HepG2 (cell line): ENCODE measurements around the gene TSSK3. TPM values are rescaled to one million over a fixed set of nuclear protein-coding genes. Genes with fewer than 3 reads are reported as not detected.

ENCODE experiments used
- CC2D1A ChIP-seq: sonication (generic); formaldehyde crosslinking; IDR thresholded peaks from 2 replicates; pipeline ENCODE4 v1.8.1; 2023; ENCODE audit warnings: mild to moderate bottlenecking, missing genetic modification reagents
- CHD4 ChIP-seq: fragments of 200-600 bp; sonication (generic); IDR thresholded peaks from 2 replicates; pipeline ENCODE4 v1.7.0; 2017; ENCODE audit warnings: mild to moderate bottlenecking, low read length, borderline replicate concordance
- DR1 ChIP-seq: sonication (generic); formaldehyde crosslinking; IDR thresholded peaks from 2 replicates; pipeline ENCODE4 v1.8.0; 2021; ENCODE audit warnings: mild to moderate bottlenecking, missing genetic modification reagents, inconsistent platforms
- FOXK1 ChIP-seq: sonication (generic); formaldehyde crosslinking; IDR thresholded peaks from 2 replicates; pipeline ENCODE4 v1.4.0; 2020; ENCODE audit warnings: low read depth, missing genetic modification reagents, borderline replicate concordance
- HNF1B ChIP-seq: sonication (generic); formaldehyde crosslinking; IDR thresholded peaks from 2 replicates; pipeline ENCODE4 v1.5.1; 2020; ENCODE audit warnings: mild to moderate bottlenecking, moderate library complexity, missing genetic modification reagents
- IRF2 ChIP-seq: IDR thresholded peaks from 2 replicates; pipeline ENCODE4 v1.6.1; 2018; ENCODE audit warnings: missing genetic modification reagents, missing compliant biosample characterization
- KDM2A ChIP-seq: sonication (generic); formaldehyde crosslinking; IDR thresholded peaks from 2 replicates; pipeline ENCODE4 v1.4.0; 2020; ENCODE audit warnings: low read depth, missing genetic modification reagents, borderline replicate concordance
- MIER3 ChIP-seq: IDR thresholded peaks from 2 replicates; pipeline ENCODE4 v1.6.1; 2016; ENCODE audit warnings: missing compliant biosample characterization, borderline replicate concordance
- MYNN ChIP-seq: sonication (generic); formaldehyde crosslinking; IDR thresholded peaks from 2 replicates; pipeline ENCODE4 v1.4.0; 2020; ENCODE audit warnings: mild to moderate bottlenecking, low read depth, missing genetic modification reagents
- PAXIP1 ChIP-seq: sonication (generic); formaldehyde crosslinking; conservative IDR thresholded peaks from 2 replicates; pipeline ENCODE4 v1.4.0; 2020; ENCODE audit warnings: mild to moderate bottlenecking, missing genetic modification reagents, moderate library complexity
- REPIN1 ChIP-seq: sonication (generic); formaldehyde crosslinking; IDR thresholded peaks from 2 replicates; pipeline ENCODE4 v1.8.0; 2022; ENCODE audit warnings: missing genetic modification reagents, low read depth, mild to moderate bottlenecking, borderline replicate concordance
- SMYD3 ChIP-seq: sonication (generic); formaldehyde crosslinking; IDR thresholded peaks from 2 replicates; pipeline ENCODE4 v1.8.1; 2023; ENCODE audit warnings: mild to moderate bottlenecking, missing genetic modification reagents
- SOX5 ChIP-seq: IDR thresholded peaks from 2 replicates; pipeline ENCODE4 v1.6.1; 2016; ENCODE audit warnings: borderline replicate concordance
- USF2 ChIP-seq, 2 experiments: sonication (generic) in 1 of 2; formaldehyde crosslinking in 1 of 2; IDR thresholded peaks; 2 replicates each; pipeline versions ENCODE4 v1.5.1 to v1.6.1; 2011 to 2020; ENCODE audit warnings: borderline replicate concordance in 1 of 2, low read depth in 1 of 2, low read length in 1 of 2, mild to moderate bottlenecking in 1 of 2, missing genetic modification reagents in 1 of 2, moderate library complexity in 1 of 2
- ZNF263 ChIP-seq: sonication (generic); formaldehyde crosslinking; IDR thresholded peaks from 2 replicates; pipeline ENCODE4 v1.4.0; 2020; ENCODE audit warnings: missing genetic modification reagents
- polyA plus RNA-seq, 8 experiments: library from polyadenylated mRNA; depleted of rRNA in 3 of 8; stranded (reverse) in 7 of 8; unstranded in 1 of 8; fragments of >200 nt; fragmentation: Illumina TruSeq in 4 of 8; extraction: Trizol in 4 of 8; gene quantifications; 2 replicates each; pipeline versions ENCODE4 v1.2.1 to v1.2.3, GENCODE V29; 2011 to 2016; ENCODE audit warnings: low read depth in 4 of 8, missing spikeins in 1 of 8, mixed read lengths in 1 of 8; ENCODE audit not compliant: insufficient read depth in 1 of 8
- total RNA-seq, 5 experiments: library from RNA; depleted of rRNA; stranded (reverse); fragments of >200 nt; fragmentation: Illumina TruSeq; extraction: Trizol; gene quantifications; 2 replicates each; pipeline ENCODE4 v1.2.3, GENCODE V29; 2016; ENCODE audit warnings: low read depth in 1 of 5
- TF ChIP-seq, protein P1 (sequence below): IDR thresholded peaks from 2 replicates; pipeline ENCODE4 v1.6.1; 2016; ENCODE audit warnings: missing compliant biosample characterization, missing genetic modification reagents, borderline replicate concordance
- TF ChIP-seq, protein P2 (sequence below): sonication (generic); formaldehyde crosslinking; IDR thresholded peaks from 2 replicates; pipeline ENCODE4 v1.4.0; 2020; ENCODE audit warnings: mild to moderate bottlenecking, missing genetic modification reagents

The TSSK3 gene
- total and polyA plus RNA-seq, 2 of the 13 experiments (the other 11 are each of a cell fraction or from before 2014, with no cell fraction given), result 1.0 to 1.1 TPM

- TF ChIP-seq, protein P1, sequence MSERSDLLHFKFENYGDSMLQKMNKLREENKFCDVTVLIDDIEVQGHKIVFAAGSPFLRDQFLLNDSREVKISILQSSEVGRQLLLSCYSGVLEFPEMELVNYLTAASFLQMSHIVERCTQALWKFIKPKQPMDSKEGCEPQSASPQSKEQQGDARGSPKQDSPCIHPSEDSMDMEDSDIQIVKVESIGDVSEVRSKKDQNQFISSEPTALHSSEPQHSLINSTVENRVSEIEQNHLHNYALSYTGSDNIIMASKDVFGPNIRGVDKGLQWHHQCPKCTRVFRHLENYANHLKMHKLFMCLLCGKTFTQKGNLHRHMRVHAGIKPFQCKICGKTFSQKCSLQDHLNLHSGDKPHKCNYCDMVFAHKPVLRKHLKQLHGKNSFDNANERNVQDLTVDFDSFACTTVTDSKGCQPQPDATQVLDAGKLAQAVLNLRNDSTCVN, result no peak
- TF ChIP-seq FOXK1 (CRISPR knock-in tag) (peak; percentile 37; the same call in 1 of the 2 replicates), REPIN1 (CRISPR knock-in tag) (no peak), SMYD3 (CRISPR knock-in tag) (peak; percentile 47; the same call in 1 of the 2 replicates), MIER3 (peak; percentile 38; the same call in 1 of the 2 replicates), ZNF263 (CRISPR knock-in tag) (peak; percentile 82), IRF2 (CRISPR knock-in tag) (no peak), USF2 (IDR thresholded peaks at IDR 0.05; ENCODE audit: low read depth, low read length) (no peak), USF2 (CRISPR knock-in tag; IDR thresholded peaks at IDR 0.05; ENCODE audit: borderline replicate concordance) (no peak), MYNN (CRISPR knock-in tag) (no peak), PAXIP1 (CRISPR knock-in tag) (0 out of 2 replicates have a peak, but pooled peaks have one; percentile 34), DR1 (CRISPR knock-in tag) (no peak), CHD4 (no peak), KDM2A (no peak), SOX5 (CRISPR knock-in tag) (peak; percentile 62; the same call in 1 of the 2 replicates), HNF1B (0 out of 2 replicates have a peak, but pooled peaks have one; percentile 15), CC2D1A (CRISPR knock-in tag) (no peak)
- TF ChIP-seq, protein P2, sequence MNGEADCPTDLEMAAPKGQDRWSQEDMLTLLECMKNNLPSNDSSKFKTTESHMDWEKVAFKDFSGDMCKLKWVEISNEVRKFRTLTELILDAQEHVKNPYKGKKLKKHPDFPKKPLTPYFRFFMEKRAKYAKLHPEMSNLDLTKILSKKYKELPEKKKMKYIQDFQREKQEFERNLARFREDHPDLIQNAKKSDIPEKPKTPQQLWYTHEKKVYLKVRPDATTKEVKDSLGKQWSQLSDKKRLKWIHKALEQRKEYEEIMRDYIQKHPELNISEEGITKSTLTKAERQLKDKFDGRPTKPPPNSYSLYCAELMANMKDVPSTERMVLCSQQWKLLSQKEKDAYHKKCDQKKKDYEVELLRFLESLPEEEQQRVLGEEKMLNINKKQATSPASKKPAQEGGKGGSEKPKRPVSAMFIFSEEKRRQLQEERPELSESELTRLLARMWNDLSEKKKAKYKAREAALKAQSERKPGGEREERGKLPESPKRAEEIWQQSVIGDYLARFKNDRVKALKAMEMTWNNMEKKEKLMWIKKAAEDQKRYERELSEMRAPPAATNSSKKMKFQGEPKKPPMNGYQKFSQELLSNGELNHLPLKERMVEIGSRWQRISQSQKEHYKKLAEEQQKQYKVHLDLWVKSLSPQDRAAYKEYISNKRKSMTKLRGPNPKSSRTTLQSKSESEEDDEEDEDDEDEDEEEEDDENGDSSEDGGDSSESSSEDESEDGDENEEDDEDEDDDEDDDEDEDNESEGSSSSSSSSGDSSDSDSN (CRISPR knock-in tag), result 0 out of 2 replicates have a peak, but pooled peaks have one; percentile 33
These were observed 17.0 kb upstream of the TSSK3 start (continued) for GRCh38 chr1:32345289-32345827.
